A549 (cell line): ENCODE results near the gene CCDC27.

Source experiments
- CEBPB ChIP-seq, 2 experiments: fragments of >200 bp in 1 of 2; sonication (Bioruptor Twin) in 1 of 2; formaldehyde crosslinking in 1 of 2; IDR thresholded peaks; 2 replicates each; pipeline ENCODE4 v1.6.1; 2012 to 2016
- EP300 ChIP-seq, 2 experiments: fragments of >200 bp; sonication (Bioruptor Twin); formaldehyde crosslinking; IDR thresholded peaks; 2 replicates in 1 of 2; 3 replicates in 1 of 2; pipeline ENCODE4 v1.6.1; 2016 to 2017
- HDAC2 ChIP-seq: fragments of 200-600 bp; sonication (generic); IDR thresholded peaks from 2 replicates; pipeline ENCODE4 v1.6.1; 2016
- HOXA7 ChIP-seq: fragments of 250-450 bp; sonication (Bioruptor Pico); IDR thresholded peaks from 2 replicates; pipeline ENCODE4 v1.5.0; 2020; ENCODE audit warnings: mild to moderate bottlenecking, moderate library complexity
- JUNB ChIP-seq: fragments of >200 bp; sonication (Bioruptor Twin); formaldehyde crosslinking; IDR thresholded peaks from 2 replicates; pipeline ENCODE4 v1.6.1; 2016
- KDM1A ChIP-seq: fragments of 200-600 bp; sonication (generic); IDR thresholded peaks from 2 replicates; pipeline ENCODE4 v1.6.1; 2016; ENCODE audit warnings: low read depth, mild to moderate bottlenecking
- MAFK ChIP-seq: fragments of 450-650 bp; IDR thresholded peaks from 2 replicates; pipeline ENCODE4 v1.6.1; 2014; ENCODE audit not compliant: partially characterized antibody
- POLR2A ChIP-seq: IDR thresholded peaks from 2 replicates; pipeline ENCODE4 v1.6.1; 2012; ENCODE audit warnings: mild to moderate bottlenecking, low read length
- RARB ChIP-seq: fragments of 250-450 bp; sonication (Bioruptor Pico); IDR thresholded peaks from 2 replicates; pipeline ENCODE4 v1.8.0; 2021; ENCODE audit warnings: mild to moderate bottlenecking, moderate library complexity
- RCOR1 ChIP-seq: fragments of 150-350 bp; IDR thresholded peaks from 2 replicates; pipeline ENCODE4 v1.6.1; 2014; ENCODE audit warnings: antibody characterized with exemption, low read length, low read depth
- RFX5 ChIP-seq: fragments of 450-650 bp; IDR thresholded peaks from 2 replicates; pipeline ENCODE4 v1.7.1; 2014; ENCODE audit warnings: antibody characterized with exemption, mild to moderate bottlenecking, moderate library complexity
- ZFP36 ChIP-seq: fragments of 450-650 bp; IDR thresholded peaks from 2 replicates; pipeline ENCODE4 v1.6.1; 2014; ENCODE audit warnings: borderline replicate concordance; ENCODE audit not compliant: partially characterized antibody
- TF ChIP-seq, protein P1 (sequence below): fragments of >200 bp; sonication (Bioruptor Twin); formaldehyde crosslinking; IDR thresholded peaks from 3 replicates; pipeline ENCODE4 v1.5.1; 2016

DNA sequence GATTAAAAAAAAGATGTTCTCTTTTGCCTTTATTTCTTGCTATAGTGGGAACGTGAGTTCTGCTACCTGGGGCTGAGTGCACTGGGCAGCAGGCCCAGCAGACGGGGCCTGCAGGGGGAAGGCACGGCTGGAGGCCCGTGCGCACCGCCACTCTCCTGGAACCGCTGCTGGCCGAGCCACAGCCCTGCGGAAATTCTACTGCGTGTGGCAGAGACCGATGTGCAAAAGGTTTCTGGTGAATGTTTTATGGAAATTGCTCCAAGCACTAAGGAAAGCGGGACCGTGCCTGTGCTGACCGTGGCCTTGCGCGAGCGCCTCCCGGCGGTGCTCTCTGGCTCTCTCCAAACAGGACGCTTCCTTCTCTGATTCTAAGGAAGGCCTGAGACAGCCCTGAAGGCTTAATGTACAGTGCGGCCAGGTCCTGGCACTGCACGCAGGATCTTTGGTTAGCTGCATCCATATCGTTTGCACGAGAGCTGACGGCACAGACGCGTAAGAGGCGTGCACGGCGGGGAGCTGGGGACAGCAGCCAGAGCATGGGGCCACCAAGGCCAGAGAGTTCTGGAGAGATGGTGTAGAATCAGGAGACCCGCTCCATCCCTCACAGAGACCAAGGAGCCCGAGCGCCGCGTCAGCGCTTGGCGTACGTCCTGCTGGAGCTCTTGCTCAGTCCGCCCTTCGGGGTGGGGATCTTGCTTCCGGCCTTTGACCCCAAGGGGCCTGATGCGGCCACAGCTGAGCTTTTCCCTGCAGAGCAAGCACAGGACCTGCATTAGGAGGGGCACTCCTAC, 62.7 kb downstream of the CCDC27 start:
- TF ChIP-seq, protein P1, sequence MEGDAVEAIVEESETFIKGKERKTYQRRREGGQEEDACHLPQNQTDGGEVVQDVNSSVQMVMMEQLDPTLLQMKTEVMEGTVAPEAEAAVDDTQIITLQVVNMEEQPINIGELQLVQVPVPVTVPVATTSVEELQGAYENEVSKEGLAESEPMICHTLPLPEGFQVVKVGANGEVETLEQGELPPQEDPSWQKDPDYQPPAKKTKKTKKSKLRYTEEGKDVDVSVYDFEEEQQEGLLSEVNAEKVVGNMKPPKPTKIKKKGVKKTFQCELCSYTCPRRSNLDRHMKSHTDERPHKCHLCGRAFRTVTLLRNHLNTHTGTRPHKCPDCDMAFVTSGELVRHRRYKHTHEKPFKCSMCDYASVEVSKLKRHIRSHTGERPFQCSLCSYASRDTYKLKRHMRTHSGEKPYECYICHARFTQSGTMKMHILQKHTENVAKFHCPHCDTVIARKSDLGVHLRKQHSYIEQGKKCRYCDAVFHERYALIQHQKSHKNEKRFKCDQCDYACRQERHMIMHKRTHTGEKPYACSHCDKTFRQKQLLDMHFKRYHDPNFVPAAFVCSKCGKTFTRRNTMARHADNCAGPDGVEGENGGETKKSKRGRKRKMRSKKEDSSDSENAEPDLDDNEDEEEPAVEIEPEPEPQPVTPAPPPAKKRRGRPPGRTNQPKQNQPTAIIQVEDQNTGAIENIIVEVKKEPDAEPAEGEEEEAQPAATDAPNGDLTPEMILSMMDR, result no peak
- TF ChIP-seq RCOR1 (no peak), HDAC2 (no peak), CEBPB (IDR thresholded peaks at IDR 0.05) (no peak), HOXA7 (CRISPR knock-in tag) (no peak), RARB (CRISPR knock-in tag) (no peak), EP300 (IDR thresholded peaks at IDR 0.05) (no peak), MAFK (no peak), POLR2A (no peak), ZFP36 (no peak), KDM1A (no peak), RFX5 (no peak), JUNB (no peak)
